HUES6 (cell line): ENCODE measurements around the gene FBXO11.

Source experiments
- H3K27ac ChIP-seq: 2 replicates; pipeline ENCODE4 v1.7.0; 2013; ENCODE audit warnings: low read depth, mild to moderate bottlenecking, low read length, inconsistent platforms
- H3K27me3 ChIP-seq: 2 replicates; pipeline ENCODE4 v1.6.1; 2013; ENCODE audit warnings: low read length; ENCODE audit not compliant: control insufficient read depth, insufficient read depth
- H3K36me3 ChIP-seq: 2 replicates; pipeline ENCODE4 v1.6.1; 2013; ENCODE audit warnings: low read length; ENCODE audit not compliant: control insufficient read depth, insufficient read depth
- H3K4me1 ChIP-seq: 2 replicates; pipeline ENCODE4 v1.6.1; 2013; ENCODE audit warnings: low read length; ENCODE audit not compliant: control insufficient read depth, insufficient read depth
- H3K4me3 ChIP-seq: 2 replicates; pipeline ENCODE4 v1.5.1; 2013; ENCODE audit warnings: low read depth, low read length
- H3K9ac ChIP-seq: one replicate; pipeline ENCODE4 v1.6.1; 2013; ENCODE audit warnings: mild to moderate bottlenecking, low read length
- H3K9me3 ChIP-seq: 2 replicates; pipeline ENCODE4 v1.6.1; 2013; ENCODE audit warnings: low read depth, low read length; ENCODE audit not compliant: control insufficient read depth, insufficient read depth

Gene FBXO11

GRCh38 chr2:47783486-47784351, 122.6 kb downstream of the FBXO11 start:
- Histone ChIP-seq H3K27ac (peak overlapping the region; percentile 85), H3K27me3 (no peaks in the 10 kb centered on the region), H3K9ac (peak overlapping the region; percentile 88), H3K9me3 (no peaks in the 10 kb centered on the region; the same call in 1 of the 2 replicates), H3K4me1 (peaks cover 7% of the 10 kb centered on the region; the same call in 1 of the 2 replicates), H3K36me3 (peaks cover 28% of the 10 kb centered on the region), H3K4me3 (peak overlapping the region; percentile 73)

- no peaks in the 10 kb centered on the region for H3K27me3 ChIP-seq
- H3K4me1 ChIP-seq = peaks cover 8% of the 10 kb centered on the region; the same call in 1 of the 2 replicates
- peak within 1 kb of the TSS; percentile 85 for H3K27ac ChIP-seq
- peaks cover 28% of the 10 kb centered on the region for H3K36me3 ChIP-seq
- H3K4me3 ChIP-seq = peak within 1 kb of the TSS; percentile 73
- peak within 1 kb of the TSS; percentile 88 for H3K9ac ChIP-seq
- no peaks in the 10 kb centered on the region; the same call in 1 of the 2 replicates for H3K9me3 ChIP-seq
Observed at GRCh38 chr2:47782671-47783485, 123.4 kb downstream of the FBXO11 start, which contains the start of gene MSH6. TSS of gene MSH6 (plus strand) at chr2:47783145. CDS start at chr2:47783234, 89 bp downstream.

GRCh38 chr2:47782381-47782670, 124.0 kb downstream of the FBXO11 start:
- peak overlapping the region; percentile 88 for H3K9ac ChIP-seq
- H3K36me3 ChIP-seq = peaks cover 23% of the 10 kb centered on the region
- H3K27me3 ChIP-seq = no peaks in the 10 kb centered on the region
- H3K4me1 ChIP-seq = peaks cover 13% of the 10 kb centered on the region
- H3K4me3 ChIP-seq = peak overlapping the region; percentile 73
- no peaks in the 10 kb centered on the region; the same call in 1 of the 2 replicates for H3K9me3 ChIP-seq
- H3K27ac ChIP-seq = peak overlapping the region; percentile 69; the same call in 1 of the 2 replicates

- H3K9ac ChIP-seq = no peak overlapping the region
- no peaks in the 10 kb centered on the region for H3K27me3 ChIP-seq
- no peaks in the 10 kb centered on the region for H3K9me3 ChIP-seq
- H3K36me3 ChIP-seq = no peaks in the 10 kb centered on the region
- H3K27ac ChIP-seq = no peak overlapping the region
- no peak overlapping the region for H3K4me3 ChIP-seq
- peaks cover 17% of the 10 kb centered on the region for H3K4me1 ChIP-seq
Observed at GRCh38 chr2:47779426-47779790, 126.9 kb downstream of the FBXO11 start.

- Histone ChIP-seq H3K27ac (no peak overlapping the region), H3K9ac (no peak overlapping the region), H3K4me1 (peaks cover 19% of the 10 kb centered on the region), H3K36me3 (no peaks in the 10 kb centered on the region), H3K4me3 (no peak overlapping the region), H3K9me3 (no peaks in the 10 kb centered on the region), H3K27me3 (no peaks in the 10 kb centered on the region)
Observed at GRCh38 chr2:47778698-47779425, 127.4 kb downstream of the FBXO11 start.

GRCh38 chr2:47777277-47777937, 128.9 kb downstream of the FBXO11 start:
- Histone ChIP-seq H3K27ac (no peak overlapping the region), H3K9me3 (no peaks in the 10 kb centered on the region), H3K4me1 (peaks cover 19% of the 10 kb centered on the region), H3K4me3 (no peak overlapping the region), H3K27me3 (no peaks in the 10 kb centered on the region), H3K36me3 (no peaks in the 10 kb centered on the region), H3K9ac (no peak overlapping the region)

GRCh38 chr2:47774567-47774966, 131.7 kb downstream of the FBXO11 start:
- H3K9ac ChIP-seq = no peak overlapping the region
- peaks cover 19% of the 10 kb centered on the region for H3K4me1 ChIP-seq
- no peaks in the 10 kb centered on the region for H3K36me3 ChIP-seq
- peaks cover 9% of the 10 kb centered on the region for H3K9me3 ChIP-seq
- H3K27ac ChIP-seq = no peak overlapping the region
- no peak overlapping the region for H3K4me3 ChIP-seq
- no peaks in the 10 kb centered on the region for H3K27me3 ChIP-seq

- H3K9me3 ChIP-seq = peaks cover 9% of the 10 kb centered on the region
- H3K4me3 ChIP-seq = no peak overlapping the region
- no peak overlapping the region for H3K9ac ChIP-seq
- peaks cover 16% of the 10 kb centered on the region for H3K4me1 ChIP-seq
- H3K36me3 ChIP-seq = no peaks in the 10 kb centered on the region
- no peaks in the 10 kb centered on the region for H3K27me3 ChIP-seq
- no peak overlapping the region for H3K27ac ChIP-seq
Observed at GRCh38 chr2:47772343-47772742, 134.0 kb downstream of the FBXO11 start.

- Histone ChIP-seq H3K27me3 (no peaks in the 10 kb centered on the region), H3K36me3 (no peaks in the 10 kb centered on the region), H3K9ac (no peak overlapping the region), H3K27ac (no peak overlapping the region), H3K4me1 (peaks cover 12% of the 10 kb centered on the region), H3K9me3 (peaks cover 9% of the 10 kb centered on the region), H3K4me3 (no peak overlapping the region)
Observed at GRCh38 chr2:47771211-47771610, 135.1 kb downstream of the FBXO11 start.

- Histone ChIP-seq H3K9ac (no peak overlapping the region), H3K4me1 (peaks cover 5% of the 10 kb centered on the region), H3K4me3 (no peak overlapping the region), H3K9me3 (peaks cover 9% of the 10 kb centered on the region), H3K36me3 (no peaks in the 10 kb centered on the region), H3K27me3 (no peaks in the 10 kb centered on the region), H3K27ac (no peak overlapping the region)
Observed at GRCh38 chr2:47769318-47769717, 137.0 kb downstream of the FBXO11 start.
